GM21447 (cell line): ENCODE results near the gene SYNDIG1.

Source experiments
- ATAC-seq: cut with Tn5 transposase; IDR thresholded peaks from one replicate; pipeline ENCODE4 v1.9.1; 2021; ENCODE audit not compliant: unreplicated experiment

SYNDIG1 gene

GRCh38 chr20:24469116-24469893, at the start of gene SYNDIG1:
Gene SYNDIG1, plus strand, starts transcription at chr20:24469629. Its CDS starts 73,469 bp downstream, at chr20:24543098.
- ATAC-seq = no peak

GRCh38 chr20:24419786-24420185, 49.6 kb upstream of the SYNDIG1 start:
- no peak for ATAC-seq

GRCh38 chr20:24420567-24420966, 48.9 kb upstream of the SYNDIG1 start:
- ATAC-seq = no peak

GRCh38 chr20:24421071-24421470, 48.4 kb upstream of the SYNDIG1 start:
- ATAC-seq = no peak

GRCh38 chr20:24422091-24422760, 47.2 kb upstream of the SYNDIG1 start:
- ATAC-seq = no peak

GRCh38 chr20:24423390-24424313, 45.8 kb upstream of the SYNDIG1 start:
- no peak for ATAC-seq

- ATAC-seq = no peak
Observed at GRCh38 chr20:24425523-24426135, 43.8 kb upstream of the SYNDIG1 start.

- no peak for ATAC-seq
Observed at GRCh38 chr20:24431279-24432045, 38.0 kb upstream of the SYNDIG1 start.

GRCh38 chr20:24432046-24432442, 37.4 kb upstream of the SYNDIG1 start:
- no peak for ATAC-seq

GRCh38 chr20:24436160-24436559, 33.3 kb upstream of the SYNDIG1 start:
- ATAC-seq = no peak

- no peak for ATAC-seq
Observed at GRCh38 chr20:24437196-24438082, 32.0 kb upstream of the SYNDIG1 start.

- ATAC-seq = no peak
Observed at GRCh38 chr20:24438331-24438730, 31.1 kb upstream of the SYNDIG1 start.

- ATAC-seq = no peak
Observed at GRCh38 chr20:24439737-24440387, 29.6 kb upstream of the SYNDIG1 start.

GRCh38 chr20:24441661-24442060, 27.8 kb upstream of the SYNDIG1 start:
- no peak for ATAC-seq

GRCh38 chr20:24442909-24443308, 26.5 kb upstream of the SYNDIG1 start:
- ATAC-seq = no peak

GRCh38 chr20:24443436-24443835, 26.0 kb upstream of the SYNDIG1 start:
- no peak for ATAC-seq

- no peak for ATAC-seq
Observed at GRCh38 chr20:24444526-24445190, 24.8 kb upstream of the SYNDIG1 start.

GRCh38 chr20:24445510-24446170, 23.8 kb upstream of the SYNDIG1 start:
- no peak for ATAC-seq
